Subcutaneous adipose tissue (tissue), 4 donors: ENCODE measurements around the gene B4GALT2. TPM values are rescaled to one million over a fixed set of nuclear protein-coding genes. Genes with fewer than 3 reads are reported as not detected.

ENCODE experiments used
- CTCF ChIP-seq: fragments of 450-650 bp; IDR thresholded peaks from one replicate; pipeline ENCODE4 v1.5.1; 2016; ENCODE audit warnings: low read depth, mild to moderate bottlenecking, control low read depth, antibody characterized with exemption, moderate library complexity
- total RNA-seq, 4 donors: library from RNA; depleted of rRNA; stranded (reverse); fragments of >200 nt; gene quantifications; one replicate each; pipeline ENCODE4 v1.1.0, GENCODE V29; 2016

B4GALT2 gene
- total RNA-seq, 4 donors from 2014 or later: 21.1 to 44.3 (median 26.7) TPM

DNA sequence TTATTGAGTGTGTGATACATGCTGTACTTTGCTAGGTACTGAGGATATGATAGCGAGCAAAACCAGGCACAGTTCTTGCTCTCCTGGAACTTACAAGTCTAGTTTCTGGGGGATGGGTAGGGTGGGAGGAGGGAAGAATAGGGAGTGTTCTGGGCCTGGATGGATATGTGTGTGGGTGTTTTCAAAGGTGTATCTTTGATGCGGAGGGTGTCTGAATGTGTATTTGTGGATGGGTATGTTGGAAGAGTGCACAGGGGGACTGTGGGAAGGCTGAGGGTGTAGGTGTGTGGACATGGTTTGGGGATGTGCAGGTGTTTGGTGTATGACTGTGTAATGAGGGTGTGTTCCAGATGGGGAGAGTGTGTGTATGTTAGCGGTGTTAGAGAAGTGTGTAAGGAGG, 13.7 kb upstream of the B4GALT2 start:
- no peak for TF ChIP-seq CTCF

GRCh38 chr1:43968348-43968948, 10.6 kb upstream of the B4GALT2 start:
- TF ChIP-seq CTCF: no peak

DNA sequence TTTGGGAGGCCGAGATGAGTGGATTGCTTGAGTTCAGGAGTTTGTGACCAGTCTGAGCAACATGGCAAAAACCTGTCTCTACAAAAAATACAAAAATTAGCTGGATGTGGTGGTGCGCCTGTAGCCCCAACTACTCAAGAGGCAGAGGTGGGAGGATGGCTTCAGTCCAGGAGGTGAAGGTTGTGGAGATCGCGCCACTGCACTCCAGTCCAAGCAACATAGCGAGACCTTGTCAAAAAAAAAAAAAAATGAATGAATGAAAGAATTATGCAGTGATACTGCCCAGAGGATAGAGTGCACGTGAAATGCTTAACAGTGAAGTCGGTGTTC, 9.6 kb upstream of the B4GALT2 start:
- no peak for TF ChIP-seq CTCF

GRCh38 chr1:43969746-43970466, 9.1 kb upstream of the B4GALT2 start, which contains the start of gene DPH2:
Gene DPH2, plus strand, starts transcription at chr1:43970010. Its CDS starts 166 bp downstream, at chr1:43970176.
- TF ChIP-seq CTCF: no peak

DNA sequence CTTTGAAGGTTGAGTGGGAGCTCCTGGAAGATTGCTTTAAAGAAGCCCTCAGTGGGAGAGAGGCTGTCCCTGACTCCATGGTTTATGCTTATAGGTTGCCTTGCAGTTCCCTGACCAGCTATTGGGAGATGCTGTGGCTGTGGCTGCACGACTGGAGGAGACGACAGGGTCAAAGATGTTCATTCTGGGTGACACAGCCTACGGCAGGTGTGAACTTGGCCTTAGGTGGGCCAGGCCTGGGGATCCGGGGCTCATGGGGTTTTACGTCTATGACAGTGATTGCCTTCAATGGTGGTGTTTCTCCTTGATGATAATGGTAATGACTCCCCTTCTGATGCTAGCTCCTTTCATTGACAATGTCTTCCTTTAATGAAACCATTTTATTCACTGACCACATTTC, 8.5 kb upstream of the B4GALT2 start:
- TF ChIP-seq CTCF: no peak

- no peak for TF ChIP-seq CTCF
Measured at GRCh38 chr1:43970911-43971310, 8.1 kb upstream of the B4GALT2 start.

- TF ChIP-seq CTCF: no peak
Measured at GRCh38 chr1:43971336-43971980, 7.6 kb upstream of the B4GALT2 start.
